K562 (cell line): Measurements from ENCODE around the gene RNF167. TPM values are rescaled to one million over a fixed set of nuclear protein-coding genes. Genes with fewer than 3 reads are reported as not detected.

ENCODE experiments used
- ATAC-seq: fragments of 200-7000 bp; cut with Tn5 transposase; 3 replicates; pipeline ENCODE4 v1.9.1; 2020; ENCODE audit warnings: moderate library complexity
- BruUV-seq: library from RNA; stranded (reverse); fragments of 400-500 nt; replicated peaks from 2 replicates; lab custom pipeline; 2021; lab: Mats Ljungman, UMichigan
- CTCF ChIA-PET: fragments of 300-600 bp; formaldehyde crosslinking; extraction: SDS; loops from one replicate; lab custom pipeline; 2021; ENCODE audit warnings: low intra/inter-chr PET ratio; lab: Yijun Ruan, JAX
- POLR2A ChIA-PET: fragments of 300-600, 350-650 bp; sonication (Branson Sonifier 250); formaldehyde crosslinking; extraction: SDS; loops from one replicate; lab custom pipeline; 2021; ENCODE audit warnings: antibody characterized with exemption, inconsistent platforms; lab: Yijun Ruan, JAX
- DNase-seq, 4 experiments: peaks; one replicate each; pipeline versions ENCODE4 v3.0.0 to v3.0.0-alpha.2; 2011 to 2018; ENCODE audit warnings: low spot score in 3 of 4, mixed read lengths in 3 of 4; ENCODE audit errors: extremely low read depth in 1 of 4
- FAIRE-seq: peaks from 2 replicates; lab custom pipeline; 2011; peaks lifted over from hg19 to GRCh38; lab: Jason Lieb, UNC
- H2AFZ ChIP-seq: 2 replicates; pipeline ENCODE4 v1.6.0; 2011; ENCODE audit warnings: low read depth, low read length, control low read depth, inconsistent platforms
- H3K27ac ChIP-seq: fragments of 200-600 bp; 3 replicates; pipeline ENCODE4 v1.8.0; 2011; ENCODE audit warnings: low read depth, mild to moderate bottlenecking, control low read depth, inconsistent platforms, low read length, moderate library complexity, mixed read lengths; ENCODE audit errors: extremely low read depth
- H3K27me3 ChIP-seq, 2 experiments: fragments of 300-600 bp in 1 of 2; 2 replicates in 1 of 2; 3 replicates in 1 of 2; pipeline versions ENCODE4 v1.6.0 to v1.8.0; 2011; ENCODE audit warnings: inconsistent platforms in 2 of 2, low read length in 2 of 2, mild to moderate bottlenecking in 1 of 2, mixed read lengths in 1 of 2, moderate library complexity in 1 of 2; ENCODE audit not compliant: control insufficient read depth in 2 of 2, insufficient read depth in 2 of 2
- H3K36me3 ChIP-seq: fragments of 300-600 bp; 3 replicates; pipeline ENCODE4 v1.8.0; 2011; ENCODE audit warnings: mild to moderate bottlenecking, low read length, inconsistent platforms; ENCODE audit not compliant: control insufficient read depth, insufficient read depth
- H3K4me1 ChIP-seq, 2 experiments: fragments of 200-600 bp in 1 of 2; replicated peaks in 1 of 2; 2 replicates in 1 of 2; 3 replicates in 1 of 2; pipeline versions ENCODE4 v1.5.1 to v1.8.0; 2011; ENCODE audit warnings: inconsistent platforms in 2 of 2, low read length in 2 of 2, mild to moderate bottlenecking in 1 of 2, mixed read lengths in 1 of 2, moderate library complexity in 1 of 2; ENCODE audit not compliant: control insufficient read depth in 2 of 2, insufficient read depth in 2 of 2
- H3K4me2 ChIP-seq: 2 replicates; pipeline ENCODE4 v1.6.1; 2011; ENCODE audit warnings: low read length, control low read depth, inconsistent platforms, mixed read lengths; ENCODE audit not compliant: insufficient read depth
- H3K4me3 ChIP-seq: fragments of 200-600 bp; sonication (generic), shearing (Covaris generic); 2 replicates; pipeline ENCODE4 v1.5.1; 2016; ENCODE audit warnings: control low read depth, inconsistent platforms
- H3K79me2 ChIP-seq: fragments of 200-600 bp; 3 replicates; pipeline ENCODE4 v1.8.0; 2011; ENCODE audit warnings: low read length, inconsistent platforms; ENCODE audit not compliant: control insufficient read depth, insufficient read depth
- H3K9ac ChIP-seq, 2 experiments: 2 replicates each; pipeline versions ENCODE4 v1.6.0 to v1.6.1; 2011; ENCODE audit warnings: low read depth in 2 of 2, low read length in 2 of 2, control low read depth in 1 of 2, inconsistent platforms in 1 of 2, mild to moderate bottlenecking in 1 of 2, mixed read lengths in 1 of 2; ENCODE audit not compliant: insufficient read depth in 1 of 2
- H3K9me1 ChIP-seq: one replicate; pipeline ENCODE4 v1.6.0; 2011; ENCODE audit warnings: inconsistent platforms, mild to moderate bottlenecking, low read length, moderate library complexity; ENCODE audit not compliant: control insufficient read depth, insufficient read depth
- H3K9me3 ChIP-seq: replicated peaks from 2 replicates; pipeline ENCODE4 v1.5.1; 2011; ENCODE audit warnings: low read depth, low read length, inconsistent platforms; ENCODE audit not compliant: control insufficient read depth, insufficient read depth
- H4K20me1 ChIP-seq: replicated peaks from 2 replicates; pipeline ENCODE4 v1.6.1; 2011; ENCODE audit warnings: low read length, inconsistent platforms, mixed read lengths; ENCODE audit not compliant: control insufficient read depth, insufficient read depth
- CBX8 ChIP-seq: fragments of 200-600 bp; sonication (generic); IDR thresholded peaks from 2 replicates; pipeline ENCODE4 v1.6.1; 2012; ENCODE audit warnings: borderline replicate concordance, mixed run types, low read depth, mild to moderate bottlenecking, moderate library complexity, mixed read lengths, low read length, control low read depth, inconsistent platforms; ENCODE audit not compliant: poor library complexity, severe bottlenecking; ENCODE audit errors: extremely low read depth
- CEBPB ChIP-seq: fragments of 450-650 bp; IDR thresholded peaks from 2 replicates; pipeline ENCODE4 v1.6.1; 2016; ENCODE audit warnings: missing genetic modification characterization, missing compliant biosample characterization
- CEBPG ChIP-seq, 3 experiments: fragments of 200-800 bp in 1 of 3; sonication (Bioruptor generic) in 1 of 3; sonication (generic) in 1 of 3; formaldehyde crosslinking in 1 of 3; IDR thresholded peaks in 2 of 3; conservative IDR thresholded peaks in 1 of 3; 2 replicates each; pipeline versions ENCODE4 v1.6.1 to v1.8.0; 2016 to 2022; ENCODE audit warnings: missing compliant biosample characterization in 2 of 3, missing genetic modification characterization in 2 of 3, mild to moderate bottlenecking in 1 of 3, missing genetic modification reagents in 1 of 3
- CHAMP1 ChIP-seq: fragments of 450-650 bp; IDR thresholded peaks from 2 replicates; pipeline ENCODE4 v1.6.1; 2016; ENCODE audit warnings: mild to moderate bottlenecking
- FOXP1 ChIP-seq: sonication (generic); formaldehyde crosslinking; IDR thresholded peaks from 2 replicates; pipeline ENCODE4 v1.8.0; 2022; ENCODE audit warnings: mild to moderate bottlenecking, missing genetic modification reagents
- REST ChIP-seq, 2 experiments: fragments of 450-650 bp; formaldehyde crosslinking in 1 of 2; IDR thresholded peaks; 2 replicates each; pipeline versions ENCODE4 v1.4.0 to v1.6.1; 2014 to 2020; ENCODE audit warnings: mild to moderate bottlenecking in 2 of 2, borderline replicate concordance in 1 of 2, low read depth in 1 of 2
- SAP30 ChIP-seq: fragments of 200-600 bp; sonication (generic); IDR thresholded peaks from 2 replicates; pipeline ENCODE4 v1.6.1; 2012; ENCODE audit warnings: borderline replicate concordance, low read depth, mild to moderate bottlenecking, moderate library complexity, low read length, control low read depth, inconsistent platforms; ENCODE audit not compliant: insufficient read depth, poor library complexity, severe bottlenecking
- TAF7 ChIP-seq: fragments of 450-650 bp; IDR thresholded peaks from 2 replicates; pipeline ENCODE4 v1.6.1; 2016; ENCODE audit warnings: missing genetic modification characterization, missing compliant biosample characterization
- TOE1 ChIP-seq, 2 experiments: fragments of 450-650 bp in 1 of 2; sonication (generic) in 1 of 2; formaldehyde crosslinking in 1 of 2; IDR thresholded peaks; 2 replicates each; pipeline versions ENCODE4 v1.7.1 to v1.8.0; 2016 to 2022; ENCODE audit warnings: borderline replicate concordance in 2 of 2, mild to moderate bottlenecking in 2 of 2, antibody characterized with exemption in 1 of 2, inconsistent platforms in 1 of 2, low read depth in 1 of 2, missing genetic modification reagents in 1 of 2, moderate library complexity in 1 of 2
- WGBS: fragments of 100-300 bp; shearing (Covaris generic); methylation state at CpG from one replicate; pipeline ENCODE4 v1.1.6; 2016; ENCODE audit warnings: low coverage, mixed read lengths; ENCODE audit not compliant: insufficient coverage; ENCODE audit errors: missing lambda C conversion rate; 5-methylcytosine and 5-hydroxymethylcytosine counted together
- in situ Hi-C: fragments of 300-500 bp; cut with MboI; formaldehyde crosslinking; loops from 4 replicates; pipeline ENCODE4 v1.15.0; 2018; ENCODE audit warnings: inconsistent platforms, mixed read lengths
- intact Hi-C: fragments of 100-400 bp; cut with micrococcal nuclease; formaldehyde crosslinking; loops from 2 replicates; pipeline ENCODE4 v1.14.2; 2022
- polyA plus RNA-seq, 8 experiments: library from polyadenylated mRNA; depleted of rRNA in 4 of 8; stranded (reverse) in 5 of 8; unstranded in 3 of 8; fragments of >200 nt; fragmentation: Nextera tagmentation in 2 of 8; fragmentation: Illumina TruSeq in 1 of 8; extraction: Ambion mirVana in 2 of 8; extraction: Trizol in 1 of 8; gene quantifications; 2 replicates each; pipeline versions ENCODE4 v1.2.1 to v1.2.3, GENCODE V29; 2011 to 2014; ENCODE audit warnings: inconsistent platforms in 1 of 8, missing spikeins in 1 of 8
- total RNA-seq, 7 experiments: library from RNA; depleted of rRNA in 6 of 7; stranded (reverse); fragments of >200 nt in 6 of 7; fragmentation: Illumina TruSeq in 2 of 7; extraction: Trizol in 2 of 7; gene quantifications; 2 replicates each; pipeline versions ENCODE4 v1.2.1 to v1.2.3, GENCODE V29; 2011 to 2021; ENCODE audit warnings: low replicate concordance in 1 of 7

The RNF167 gene
- total and polyA plus RNA-seq, 9 of the 15 experiments (the other 6 are each of a cell fraction or from before 2014, with no cell fraction given): 16.5 to 143 (median 45.5) TPM

DNA sequence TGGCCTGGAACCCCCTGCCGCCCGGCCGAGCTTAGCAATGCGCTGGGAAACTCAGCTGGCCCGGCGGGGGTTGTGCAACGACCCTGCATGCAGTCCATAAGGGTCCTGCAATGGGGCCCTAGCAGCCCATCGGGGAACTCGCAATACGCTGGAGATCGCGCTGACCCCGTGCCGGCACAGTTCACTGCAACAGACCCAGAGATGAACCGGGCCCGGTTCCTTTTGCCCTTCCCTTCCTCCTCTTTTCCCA, 597 bp upstream of the RNF167 start:
- peak overlapping the region; percentile 64 for H2AFZ ChIP-seq

More for the DNA sequence above, 597 bp upstream of the RNF167 start:
- H3K4me2 ChIP-seq: peak overlapping the region; percentile 96
- ChIA-PET POLR2A (interaction anchor here (0.6 to 1.6 kb wide), 9 partner anchors 11 to 162 kb away, joined by 3 to 20 read pairs (median 3); partner anchors contain the start of genes ENO3 and PFN1), CTCF (no interaction called here)
- FAIRE-seq: no peak
- peak overlapping the region; percentile 90 for H3K27ac ChIP-seq
- H3K36me3 ChIP-seq: peaks cover 57% of the 10 kb centered on the region
- no peak for DNase-seq
- peaks cover 58% of the 10 kb centered on the region for H3K79me2 ChIP-seq
- H3K9me1 ChIP-seq: no peaks in the 10 kb centered on the region
- peak overlapping the region; percentile 96 for H3K4me3 ChIP-seq
- intact Hi-C loops: no loop called here
- peak overlapping the region; percentile 95 to 98 for H3K9ac ChIP-seq
- H3K4me1 ChIP-seq: peaks cover 13 to 28% of the 10 kb centered on the region in 2 experiments; a peak in 4 of 5 replicates
- no peaks in the 10 kb centered on the region for H3K27me3 ChIP-seq
- ATAC-seq: peak; percentile 3; the same call in 2 of the 3 replicates
- in situ Hi-C loops: no loop called here
- no peaks in the 10 kb centered on the region for H3K9me3 ChIP-seq
- under 1% methylated on average over 15 of the region's 16 CpGs for WGBS
- BruUV-seq: no TSS peak
- H4K20me1 ChIP-seq: no peaks in the 10 kb centered on the region
- TF ChIP-seq TOE1 (IDR thresholded peaks at IDR 0.05; ENCODE audit: borderline replicate concordance): 0 out of 2 replicates have a peak, but pooled peaks have one; percentile 23
- no peak for TF ChIP-seq TOE1 (CRISPR knock-in tag; IDR thresholded peaks at IDR 0.05; ENCODE audit: borderline replicate concordance, low read depth)
- TF ChIP-seq CHAMP1: no peak
- 0 out of 2 replicates have a peak, but pooled peaks have one; percentile 45 for TF ChIP-seq FOXP1 (CRISPR knock-in tag)
- TF ChIP-seq REST (IDR thresholded peaks at IDR 0.05; ENCODE audit: borderline replicate concordance): no peak
- TF ChIP-seq REST (CRISPR knock-in tag; IDR thresholded peaks at IDR 0.05; ENCODE audit: low read depth): 0 out of 2 replicates have a peak, but pooled peaks have one; percentile 15
- TF ChIP-seq CBX8: no peak
- TF ChIP-seq SAP30: peak; percentile 73
- no peak for TF ChIP-seq CEBPG (CRISPR knock-in tag; IDR thresholded peaks at IDR 0.05)
- TF ChIP-seq CEBPG (tag; conservative IDR thresholded peaks at IDR 0.05 in 1 of 2, IDR thresholded peaks at IDR 0.05 in 1 of 2): peak in 1 of 2 experiments; percentile 53; a peak in 1 of 4 replicates
- peak; percentile 31; the same call in 1 of the 2 replicates for TF ChIP-seq TAF7 (tag)
- TF ChIP-seq CEBPB (tag): peak; percentile 43; the same call in 1 of the 2 replicates
